SU-DHL-6 (cell line): ENCODE data around the gene OSBPL10.
A peak's percentile ranks its signal among the peaks of the same experiment; 100 is the strongest.

Experiments
- H2AFZ ChIP-seq: fragments of 200-600 bp; sonication (generic); 2 replicates; pipeline ENCODE4 v1.6.1; 2014; ENCODE audit warnings: low read depth, mild to moderate bottlenecking, moderate library complexity, mixed read lengths, antibody characterized with exemption, low read length; ENCODE audit not compliant: severe bottlenecking
- H3F3A ChIP-seq: fragments of 200-600 bp; shearing (Covaris generic); 2 replicates; pipeline ENCODE4 v1.6.0; 2016; ENCODE audit warnings: antibody characterized with exemption, mild to moderate bottlenecking; ENCODE audit not compliant: insufficient read depth
- H3K27ac ChIP-seq: fragments of 200-600 bp; sonication (generic); 2 replicates; pipeline ENCODE4 v1.5.1; 2016; ENCODE audit warnings: low read depth, mild to moderate bottlenecking, low read length, moderate library complexity, mixed read lengths
- H3K27me3 ChIP-seq: fragments of 200-600 bp; sonication (generic), shearing (Covaris generic); 2 replicates; pipeline ENCODE4 v1.6.0; 2014; ENCODE audit warnings: mild to moderate bottlenecking, low read length
- H3K36me3 ChIP-seq: fragments of 200-600 bp; sonication (generic); 2 replicates; pipeline ENCODE4 v1.6.1; 2014; ENCODE audit warnings: mild to moderate bottlenecking, low read length, mixed read lengths
- H3K4me2 ChIP-seq: fragments of 300-600, 200-600 bp; shearing (Covaris generic), sonication (generic); 2 replicates; pipeline ENCODE4 v1.6.0; 2014; ENCODE audit warnings: low read length, low read depth, mild to moderate bottlenecking; ENCODE audit not compliant: poor library complexity, severe bottlenecking
- H3K4me3 ChIP-seq: fragments of 200-600 bp; sonication (generic); 2 replicates; pipeline ENCODE4 v1.5.1; 2014; ENCODE audit warnings: antibody characterized with exemption, low read length, mild to moderate bottlenecking, mixed read lengths; ENCODE audit not compliant: insufficient read depth, poor library complexity, severe bottlenecking
- H3K79me2 ChIP-seq: fragments of 200-600 bp; sonication (generic); 2 replicates; pipeline ENCODE4 v1.6.1; 2014; ENCODE audit warnings: mild to moderate bottlenecking, low read length, moderate library complexity; ENCODE audit not compliant: insufficient read depth
- H3K9ac ChIP-seq: fragments of 200-600 bp; sonication (generic); 2 replicates; pipeline ENCODE4 v1.7.0; 2014; ENCODE audit warnings: mild to moderate bottlenecking, low read length
- H3K9me2 ChIP-seq: fragments of 200-600 bp; sonication (generic); replicated peaks from 2 replicates; pipeline ENCODE4 v1.6.1; 2014; ENCODE audit warnings: low read length; ENCODE audit not compliant: insufficient read depth
- H3K9me3 ChIP-seq: fragments of 200-600 bp; sonication (generic); 2 replicates; pipeline ENCODE4 v1.6.1; 2014; ENCODE audit warnings: low read length, mixed read lengths; ENCODE audit not compliant: insufficient read depth
- H4K20me1 ChIP-seq: fragments of 200-600 bp; sonication (generic); 2 replicates; pipeline ENCODE4 v1.6.1; 2014; ENCODE audit warnings: low read depth, mild to moderate bottlenecking, antibody characterized with exemption, low read length, moderate library complexity, mixed read lengths
- EZH2phosphoT487 ChIP-seq: fragments of 200-600 bp; sonication (generic), shearing (Covaris generic); conservative IDR thresholded peaks from 2 replicates; pipeline ENCODE4 v1.6.1; 2018; ENCODE audit warnings: mild to moderate bottlenecking, antibody characterized with exemption, low read length, moderate library complexity, mixed read lengths
- TF ChIP-seq, protein P1 (sequence below): fragments of 200-600 bp; sonication (generic); IDR thresholded peaks from one replicate; pipeline ENCODE4 v1.5.1; 2017; ENCODE audit warnings: antibody characterized with exemption, mild to moderate bottlenecking, low read length, moderate library complexity; ENCODE audit not compliant: insufficient read depth, poor library complexity, severe bottlenecking

The OSBPL10 gene

DNA sequence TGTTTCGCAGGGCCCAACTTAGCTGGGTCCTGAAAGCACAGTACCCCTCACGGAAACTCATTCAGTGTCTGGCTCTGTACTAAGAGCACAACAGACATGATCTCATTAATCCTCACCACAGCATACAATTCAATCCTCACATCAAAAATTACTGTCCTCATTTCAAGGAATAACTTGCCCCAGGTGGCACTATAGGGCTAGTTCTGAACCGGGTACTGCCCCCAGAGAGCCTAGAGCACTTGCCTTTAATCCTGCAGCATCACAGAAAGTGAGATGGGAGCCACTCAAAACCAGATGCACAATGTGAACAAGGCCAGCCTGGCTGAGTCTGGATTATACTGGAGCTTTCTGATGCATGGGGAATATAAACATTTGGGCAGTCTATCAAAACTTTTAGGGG is 122.6 kb downstream of the OSBPL10 start:
- Histone ChIP-seq H3K4me2 (peak overlapping the region; percentile 47), H3K79me2 (peaks cover 96% of the 10 kb centered on the region)

GRCh38 chr3:31853580-31853979 is 127.5 kb downstream of the OSBPL10 start:
- H3K9ac ChIP-seq = 0 out of 2 replicates have a peak overlapping the region, but pooled peaks have one; percentile 17
- H3K9me2 ChIP-seq = no peaks in the 10 kb centered on the region
- H3K79me2 ChIP-seq = peaks cover 96% of the 10 kb centered on the region
- H3K27me3 ChIP-seq = no peaks in the 10 kb centered on the region
- H3K9me3 ChIP-seq = no peaks in the 10 kb centered on the region
- H3F3A ChIP-seq = peaks cover 17% of the 10 kb centered on the region
- TF ChIP-seq, protein P1, sequence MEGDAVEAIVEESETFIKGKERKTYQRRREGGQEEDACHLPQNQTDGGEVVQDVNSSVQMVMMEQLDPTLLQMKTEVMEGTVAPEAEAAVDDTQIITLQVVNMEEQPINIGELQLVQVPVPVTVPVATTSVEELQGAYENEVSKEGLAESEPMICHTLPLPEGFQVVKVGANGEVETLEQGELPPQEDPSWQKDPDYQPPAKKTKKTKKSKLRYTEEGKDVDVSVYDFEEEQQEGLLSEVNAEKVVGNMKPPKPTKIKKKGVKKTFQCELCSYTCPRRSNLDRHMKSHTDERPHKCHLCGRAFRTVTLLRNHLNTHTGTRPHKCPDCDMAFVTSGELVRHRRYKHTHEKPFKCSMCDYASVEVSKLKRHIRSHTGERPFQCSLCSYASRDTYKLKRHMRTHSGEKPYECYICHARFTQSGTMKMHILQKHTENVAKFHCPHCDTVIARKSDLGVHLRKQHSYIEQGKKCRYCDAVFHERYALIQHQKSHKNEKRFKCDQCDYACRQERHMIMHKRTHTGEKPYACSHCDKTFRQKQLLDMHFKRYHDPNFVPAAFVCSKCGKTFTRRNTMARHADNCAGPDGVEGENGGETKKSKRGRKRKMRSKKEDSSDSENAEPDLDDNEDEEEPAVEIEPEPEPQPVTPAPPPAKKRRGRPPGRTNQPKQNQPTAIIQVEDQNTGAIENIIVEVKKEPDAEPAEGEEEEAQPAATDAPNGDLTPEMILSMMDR = no peak
- no peak for TF ChIP-seq EZH2phosphoT487
- H3K36me3 ChIP-seq = no peaks in the 10 kb centered on the region
- no peak overlapping the region for H3K4me3 ChIP-seq
- peak overlapping the region; percentile 51 for H3K4me2 ChIP-seq
- H4K20me1 ChIP-seq = no peaks in the 10 kb centered on the region; the same call in 1 of the 2 replicates
- no peak overlapping the region for H2AFZ ChIP-seq
- H3K27ac ChIP-seq = peak overlapping the region; percentile 78

More for the DNA sequence above, 122.6 kb downstream of the OSBPL10 start:
- Histone ChIP-seq H3K9ac (peak overlapping the region; percentile 34), H3K36me3 (no peaks in the 10 kb centered on the region; the same call in 1 of the 2 replicates), H2AFZ (no peak overlapping the region), H3K27me3 (no peaks in the 10 kb centered on the region), H4K20me1 (no peaks in the 10 kb centered on the region), H3K27ac (peak overlapping the region; percentile 86), H3K9me2 (no peaks in the 10 kb centered on the region), H3K4me3 (no peak overlapping the region), H3K9me3 (no peaks in the 10 kb centered on the region), H3F3A (peaks cover 54% of the 10 kb centered on the region)
- TF ChIP-seq, protein P1 = peak; percentile 49
- TF ChIP-seq EZH2phosphoT487 = no peak

DNA sequence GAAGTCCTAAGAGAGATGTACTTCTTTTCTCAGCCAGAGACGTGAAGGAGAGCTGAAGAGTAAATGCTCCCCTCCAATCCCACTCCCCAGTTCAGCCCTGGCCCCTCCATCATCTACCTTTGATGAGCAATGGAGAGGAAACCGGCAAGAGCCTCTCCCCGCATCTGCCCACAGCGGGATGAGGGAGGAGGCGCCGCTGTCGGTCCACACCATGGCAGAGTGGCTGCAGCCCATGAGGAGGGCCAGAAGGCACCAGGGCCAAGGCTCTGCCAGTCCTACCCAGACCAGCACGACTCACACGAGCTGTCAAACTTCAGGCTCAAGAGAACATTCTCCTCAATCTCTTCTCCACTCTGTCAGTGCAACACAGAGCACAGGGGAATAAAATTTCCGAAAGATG is 129.8 kb downstream of the OSBPL10 start:
- Histone ChIP-seq H3K27ac (no peak overlapping the region), H3K4me3 (no peak overlapping the region), H2AFZ (no peak overlapping the region), H3F3A (peaks cover 16% of the 10 kb centered on the region), H4K20me1 (no peaks in the 10 kb centered on the region; the same call in 1 of the 2 replicates), H3K36me3 (no peaks in the 10 kb centered on the region), H3K9ac (no peak overlapping the region), H3K4me2 (no peak overlapping the region), H3K9me2 (no peaks in the 10 kb centered on the region), H3K27me3 (no peaks in the 10 kb centered on the region), H3K79me2 (peaks cover 94% of the 10 kb centered on the region), H3K9me3 (no peaks in the 10 kb centered on the region)
- TF ChIP-seq, protein P1 = no peak
- no peak for TF ChIP-seq EZH2phosphoT487
